Measurements from ENCODE around the gene MAGIX. TPM values are rescaled to one million over a fixed set of nuclear protein-coding genes. Genes with fewer than 3 reads are reported as not detected.

The MAGIX gene
- polyA plus RNA-seq, 6 donors from 2014 or later = 0.18 to 0.96 (median 0.35) TPM; not detected in 1

DNA sequence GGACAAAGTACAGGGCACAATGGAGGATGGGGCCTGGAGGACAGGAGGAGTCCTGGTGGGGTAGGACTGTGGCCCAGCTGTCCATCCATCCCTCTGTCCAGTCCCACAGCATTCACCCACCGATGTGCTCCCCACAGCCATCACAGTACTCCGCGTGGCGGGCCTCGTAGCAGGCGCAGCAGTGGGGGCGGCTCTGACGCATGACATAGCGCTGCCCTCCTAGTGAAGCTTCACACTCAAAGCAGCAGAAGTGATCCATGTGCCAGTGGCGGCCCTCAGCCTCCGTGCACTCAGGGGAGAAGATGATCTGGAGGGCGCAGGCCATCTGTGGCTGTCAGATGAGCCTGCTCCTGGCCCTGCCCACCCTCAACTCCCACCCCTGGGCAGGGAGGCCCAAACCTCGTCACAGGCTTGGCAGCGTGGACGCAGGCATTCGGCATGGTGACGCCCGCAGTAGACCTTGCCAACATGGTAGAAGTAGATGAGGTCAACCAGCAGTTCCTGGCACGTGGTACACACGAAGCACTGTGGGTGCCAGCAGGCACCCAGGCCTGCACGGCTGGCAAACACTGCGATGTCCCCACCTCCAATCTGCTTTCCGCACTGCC lies 15.4 kb downstream of the MAGIX start:
- DNase-seq (no peak), ATAC-seq (ENCODE audit: low read depth in 2 of 2) (no peak)
- no peak overlapping the region for H3K4me3 Mint-ChIP-seq
- peaks cover 0 to 4% (median 0%) of the 10 kb centered on the region in 7 donors for H3K9me3 Mint-ChIP-seq
- no peaks in the 10 kb centered on the region for H3K27me3 Mint-ChIP-seq
- H3K4me1 Mint-ChIP-seq = peaks cover 19 to 24% (median 23%) of the 10 kb centered on the region in 3 donors
- peak overlapping the region in 1 of 6 donors; percentile 89 for H3K27ac Mint-ChIP-seq
- peaks cover 0 to 36% of the 10 kb centered on the region in 2 donors for H3K36me3 Mint-ChIP-seq

DNA sequence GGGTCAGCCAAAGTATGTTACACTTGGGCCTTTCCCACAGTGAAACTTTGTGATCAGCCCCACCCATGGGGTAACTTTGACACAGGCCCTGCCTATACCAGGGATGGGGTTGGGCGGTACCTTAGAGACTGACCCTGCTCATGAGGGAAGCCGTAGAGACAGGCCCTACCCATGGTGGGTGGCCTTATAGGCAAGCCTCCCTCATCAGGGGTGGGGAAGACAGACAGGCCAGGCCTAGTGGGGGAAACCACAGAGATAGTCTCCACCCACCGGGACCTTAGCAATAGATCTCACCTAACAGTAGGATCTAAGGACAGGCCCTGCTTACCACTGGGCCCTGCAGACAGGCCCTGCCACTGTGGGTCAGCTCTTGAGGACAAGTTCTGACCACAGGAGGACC lies 16.0 kb downstream of the MAGIX start:
- H3K36me3 Mint-ChIP-seq = peaks cover 0 to 36% of the 10 kb centered on the region in 2 donors
- peaks cover 0 to 4% (median 0%) of the 10 kb centered on the region in 7 donors for H3K9me3 Mint-ChIP-seq
- no peak overlapping the region for H3K4me3 Mint-ChIP-seq
- DNase-seq (no peak), ATAC-seq (ENCODE audit: low read depth in 2 of 2) (no peak)
- no peaks in the 10 kb centered on the region for H3K27me3 Mint-ChIP-seq
- H3K4me1 Mint-ChIP-seq = peaks cover 14 to 20% (median 20%) of the 10 kb centered on the region in 3 donors
- H3K27ac Mint-ChIP-seq = peak overlapping the region in 1 of 6 donors; percentile 54

DNA sequence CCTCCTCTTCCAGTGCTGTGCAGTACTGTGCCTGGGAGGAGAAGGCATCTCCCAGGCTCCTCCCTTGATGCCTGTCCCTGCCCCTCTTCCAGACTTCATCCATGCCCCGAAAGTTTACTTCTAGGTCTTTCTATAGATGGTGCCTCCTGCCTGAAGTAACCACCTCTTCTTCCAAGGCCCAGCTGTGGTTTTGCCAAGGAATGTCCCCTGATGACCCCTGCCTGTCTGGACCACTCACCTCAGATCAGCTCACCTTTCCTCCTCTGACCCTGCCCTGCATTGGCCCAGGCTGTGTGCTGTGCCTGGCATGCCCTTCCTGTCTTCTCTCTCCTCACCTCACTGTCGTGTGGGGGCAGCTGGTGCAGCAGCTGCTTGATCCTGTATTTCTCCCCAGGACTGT lies 16.8 kb downstream of the MAGIX start:
- H3K36me3 Mint-ChIP-seq = peaks cover 0 to 36% of the 10 kb centered on the region in 2 donors
- no peaks in the 10 kb centered on the region for H3K27me3 Mint-ChIP-seq
- no peak overlapping the region for H3K4me3 Mint-ChIP-seq
- no peak for DNase-seq
- H3K4me1 Mint-ChIP-seq = peaks cover 18 to 26% (median 23%) of the 10 kb centered on the region in 3 donors
- ATAC-seq (ENCODE audit: low read depth in 2 of 2) = no peak
- peaks cover 0 to 4% (median 0%) of the 10 kb centered on the region in 7 donors for H3K9me3 Mint-ChIP-seq
- H3K27ac Mint-ChIP-seq = peak overlapping the region in 4 of 6 donors; percentile 14 to 48 (median 30)

DNA sequence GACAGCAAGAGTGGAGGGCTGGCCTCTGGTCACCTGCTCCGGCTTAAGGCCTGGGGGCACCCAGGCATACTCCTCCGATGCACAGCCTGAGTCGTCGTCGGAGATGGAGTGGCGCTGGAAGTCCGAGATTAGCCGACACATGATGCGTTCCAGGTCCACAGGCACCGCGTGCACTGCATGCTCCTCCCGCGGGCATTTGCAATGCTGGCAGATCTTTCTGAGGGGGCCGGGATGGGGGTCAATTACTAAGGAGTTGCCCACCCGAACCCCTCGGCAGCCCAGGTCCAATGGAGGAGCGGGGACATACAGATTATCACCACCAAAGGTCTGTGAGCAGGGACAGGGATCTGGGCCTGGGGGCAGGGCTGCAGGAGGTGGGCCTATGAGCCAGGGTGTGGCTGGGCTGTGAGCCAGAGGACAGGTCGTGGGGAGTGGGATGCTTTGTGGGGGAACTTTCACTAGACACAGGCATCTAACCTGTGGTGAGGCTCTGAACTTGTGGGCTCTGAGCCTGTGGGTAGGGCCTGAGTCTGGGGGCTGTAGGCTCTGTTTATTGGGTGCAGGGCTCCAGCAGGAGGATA lies 21.2 kb downstream of the MAGIX start:
- Mint-ChIP-seq H3K27me3 (no peaks in the 10 kb centered on the region), H3K4me1 (peaks cover 20 to 32% (median 23%) of the 10 kb centered on the region in 3 donors), H3K27ac (peak overlapping the region in 5 of 6 donors; percentile 28 to 83 (median 47)), H3K9me3 (peaks cover 0 to 2% (median 0%) of the 10 kb centered on the region in 7 donors), H3K4me3 (peak overlapping the region in 6 of 8 donors; percentile 41 to 93 (median 78)), H3K36me3 (peaks cover 0 to 12% of the 10 kb centered on the region in 2 donors)
- DNase-seq = no peak
- ATAC-seq (ENCODE audit: low read depth in 2 of 2) = no peak

DNA sequence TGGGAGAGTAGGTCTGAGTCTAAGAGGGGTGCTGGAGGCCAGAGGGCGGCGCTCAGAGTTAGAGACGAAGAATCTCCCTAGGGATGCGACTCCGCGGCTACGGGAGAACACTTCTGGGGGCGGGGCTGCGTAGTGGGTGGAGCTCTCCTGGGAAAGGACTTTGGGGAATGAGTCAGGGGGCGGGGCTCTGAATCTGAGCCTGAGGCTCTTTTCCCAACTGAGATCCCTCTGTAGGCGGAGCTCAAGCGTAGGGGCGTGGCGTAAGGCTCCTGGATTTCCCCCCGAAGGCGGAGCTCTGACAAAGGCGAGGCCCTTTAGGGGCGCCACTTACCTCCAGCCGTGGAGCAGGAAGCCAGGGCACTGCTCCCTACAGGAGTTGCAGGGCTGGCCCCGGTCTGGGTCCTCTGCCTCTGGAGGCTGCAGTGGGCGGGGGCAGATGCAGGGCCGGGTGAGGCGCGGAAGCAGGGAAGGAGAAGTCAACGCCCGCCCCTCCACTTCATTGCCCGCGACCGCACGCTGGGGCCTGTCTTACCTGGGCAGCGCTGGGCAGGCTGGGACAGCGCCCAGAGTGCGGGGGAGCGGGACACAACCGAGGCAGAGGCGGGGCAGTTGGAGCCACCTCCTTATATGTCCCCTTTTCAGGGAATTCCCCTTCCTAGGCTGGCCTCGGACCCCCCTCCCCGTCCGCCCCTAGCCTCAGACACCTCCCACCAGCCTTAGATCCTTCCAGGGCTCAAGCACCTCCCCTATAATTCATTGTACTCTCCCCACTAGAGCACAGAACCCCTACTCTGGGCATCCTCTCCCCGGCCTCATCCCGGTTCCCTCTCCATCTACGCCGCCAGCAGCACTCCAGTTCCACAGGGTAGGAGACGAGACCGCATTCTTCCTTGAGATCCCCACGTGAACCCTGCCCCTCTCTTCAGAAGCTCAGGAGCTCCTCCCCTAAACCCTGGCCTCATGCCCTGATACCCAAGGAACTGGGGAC lies 22.0 kb downstream of the MAGIX start:
- peak; percentile 26 for DNase-seq
- Mint-ChIP-seq H3K36me3 (peaks cover 0 to 12% of the 10 kb centered on the region in 2 donors), H3K4me3 (peak overlapping the region; percentile 77 to 93 (median 86)), H3K27me3 (no peaks in the 10 kb centered on the region), H3K9me3 (no peaks in the 10 kb centered on the region), H3K27ac (peak overlapping the region in 5 of 6 donors; percentile 47 to 91 (median 76)), H3K4me1 (peaks cover 23 to 33% (median 27%) of the 10 kb centered on the region in 3 donors)
- ATAC-seq (ENCODE audit: low read depth in 2 of 2) = peak; percentile 45 to 53

DNA sequence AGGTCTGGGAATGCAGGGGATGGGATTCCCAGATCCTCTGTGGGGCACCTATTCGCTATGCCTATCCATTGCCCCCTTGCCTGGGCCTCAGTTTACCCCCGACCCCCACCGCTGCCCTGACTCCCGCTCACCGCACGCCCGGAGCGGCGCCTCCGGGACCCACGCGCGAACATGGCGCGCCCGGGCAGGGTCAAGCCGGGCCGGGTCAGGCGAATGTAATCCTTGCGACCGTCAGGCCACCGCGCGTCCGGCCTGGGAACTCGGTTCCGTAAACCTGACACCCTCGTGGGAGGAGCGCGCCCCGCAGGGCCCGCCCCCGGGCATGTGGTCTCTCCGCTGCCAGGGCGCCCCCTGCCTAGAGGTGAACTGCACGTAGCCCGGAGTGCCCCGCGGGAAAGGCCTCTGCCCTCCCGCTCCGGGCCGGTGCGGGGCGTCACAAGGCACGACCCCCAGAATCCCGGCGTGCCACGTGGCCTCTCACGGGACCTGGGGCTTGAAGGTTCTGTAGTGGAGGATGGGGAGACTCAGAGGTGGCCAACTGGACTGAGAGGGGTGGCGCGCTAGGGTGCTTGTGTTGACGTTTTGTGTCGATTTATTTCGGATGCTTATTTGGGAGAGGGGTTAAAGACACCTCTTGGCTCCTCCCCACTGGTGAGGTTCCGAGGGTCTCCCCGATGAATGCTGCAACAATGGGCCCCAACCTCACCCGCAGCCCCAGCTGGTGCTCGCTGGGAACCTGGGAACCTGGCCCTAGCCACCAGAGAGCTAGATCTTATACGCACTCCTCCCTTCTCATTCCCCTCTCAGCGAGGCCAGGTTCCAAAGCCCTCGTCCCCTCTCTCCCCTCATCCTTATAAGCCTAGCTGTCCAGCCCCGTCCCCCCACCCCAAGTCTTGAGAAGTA lies 23.8 kb downstream of the MAGIX start, which contains the start of gene PRICKLE3:
Gene PRICKLE3 (minus strand): TSS at position 249 of the 903 bp plus-strand sequence. CDS start 76 bp downstream, at position 173.
- Mint-ChIP-seq H3K4me3 (peak within 1 kb of the TSS; percentile 77 to 93 (median 86)), H3K27ac (peak within 1 kb of the TSS in 3 of 6 donors; percentile 47 to 91 (median 59)), H3K4me1 (peaks cover 32 to 40% (median 37%) of the 10 kb centered on the region in 3 donors), H3K27me3 (no peaks in the 10 kb centered on the region), H3K36me3 (no peaks in the 10 kb centered on the region), H3K9me3 (peaks cover 0 to 1% (median 0%) of the 10 kb centered on the region in 7 donors)
- peak; percentile 31 to 42 for ATAC-seq (ENCODE audit: low read depth in 2 of 2)
- peak; percentile 78 for DNase-seq

DNA sequence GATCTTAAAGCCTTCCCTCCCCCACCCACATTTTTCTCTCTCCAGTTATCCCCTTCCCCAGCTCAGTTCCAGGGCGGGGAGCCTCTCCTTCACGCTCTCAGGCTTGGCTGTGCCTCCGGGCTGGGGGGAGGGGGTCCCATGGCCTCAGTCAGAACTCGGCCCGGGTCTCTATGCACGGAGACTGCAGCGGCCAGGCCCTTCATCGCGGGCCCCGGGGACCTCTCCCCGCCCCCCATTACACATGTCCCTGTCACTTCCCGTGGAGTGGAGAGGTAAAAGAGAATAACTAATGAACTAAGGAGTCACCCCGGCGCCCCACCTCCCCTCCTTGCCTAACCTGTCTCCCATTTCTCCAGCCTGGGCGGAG lies 24.5 kb downstream of the MAGIX start:
- peaks cover 0 to 1% (median 0%) of the 10 kb centered on the region in 7 donors for H3K9me3 Mint-ChIP-seq
- H3K4me3 Mint-ChIP-seq = peak overlapping the region in 6 of 8 donors; percentile 37 to 77 (median 71)
- no peak for DNase-seq
- H3K36me3 Mint-ChIP-seq = no peaks in the 10 kb centered on the region
- peaks cover 32 to 42% (median 37%) of the 10 kb centered on the region in 3 donors for H3K4me1 Mint-ChIP-seq
- ATAC-seq (ENCODE audit: low read depth in 2 of 2) = no peak
- H3K27me3 Mint-ChIP-seq = no peaks in the 10 kb centered on the region
- peak overlapping the region in 1 of 6 donors; percentile 59 for H3K27ac Mint-ChIP-seq

DNA sequence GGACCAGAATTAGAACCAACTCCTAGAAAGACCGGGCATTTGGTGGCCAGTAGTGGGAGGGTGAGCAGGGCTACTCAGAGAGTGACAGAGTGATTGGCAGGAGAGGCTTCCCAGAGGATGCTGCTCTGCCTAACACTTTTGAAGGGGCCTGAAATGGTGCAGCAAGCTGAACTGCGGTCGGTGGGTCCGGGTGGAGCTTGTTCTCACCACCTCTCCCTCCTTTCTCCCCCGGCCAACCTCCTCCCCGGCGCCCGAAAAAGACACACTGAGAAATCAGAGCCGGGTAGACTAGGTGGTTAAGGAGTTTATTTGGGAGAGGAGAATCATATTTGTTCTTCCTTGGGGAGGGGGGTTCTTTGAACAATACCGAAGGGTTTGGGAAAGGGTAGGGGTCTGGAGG lies 25.0 kb downstream of the MAGIX start:
- H3K27ac Mint-ChIP-seq = peak overlapping the region in 2 of 6 donors; percentile 15 to 77
- H3K9me3 Mint-ChIP-seq = peaks cover 0 to 1% (median 0%) of the 10 kb centered on the region in 7 donors
- peak overlapping the region in 2 of 8 donors; percentile 47 to 63 for H3K4me3 Mint-ChIP-seq
- no peaks in the 10 kb centered on the region for H3K27me3 Mint-ChIP-seq
- no peak for ATAC-seq (ENCODE audit: low read depth in 2 of 2)
- H3K4me1 Mint-ChIP-seq = peaks cover 30 to 42% (median 37%) of the 10 kb centered on the region in 3 donors
- no peaks in the 10 kb centered on the region for H3K36me3 Mint-ChIP-seq
- no peak for DNase-seq

DNA sequence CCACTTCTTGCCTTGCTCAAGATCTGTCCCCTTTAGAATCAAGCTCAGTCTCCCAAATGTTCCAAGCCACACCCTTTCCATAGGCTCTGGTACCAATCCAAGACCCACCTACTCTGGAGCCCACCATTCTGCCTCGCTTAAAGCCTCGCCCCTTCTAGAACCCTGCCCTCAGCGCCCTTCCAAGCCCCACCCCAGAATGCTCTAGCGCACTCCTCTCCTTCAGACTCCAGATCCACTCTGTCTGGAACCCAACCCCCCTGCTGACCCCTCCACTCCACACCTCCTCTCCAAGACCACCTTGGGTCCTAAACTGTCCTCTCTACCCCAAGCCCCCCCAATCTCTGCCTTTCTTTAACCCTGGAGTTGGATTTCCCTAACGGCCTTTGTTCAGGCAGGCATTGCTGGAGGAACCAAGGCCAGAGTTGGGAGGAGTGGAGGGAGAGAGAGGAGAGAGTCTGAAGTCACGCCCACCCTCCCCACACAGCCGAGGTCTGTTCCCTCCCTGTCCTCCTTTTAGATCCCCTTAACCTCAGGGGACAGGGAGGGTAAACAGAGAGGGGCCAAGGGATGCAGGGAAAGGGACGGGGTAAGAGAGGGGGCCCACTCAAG lies 26.0 kb downstream of the MAGIX start:
- Mint-ChIP-seq H3K4me1 (peaks cover 32 to 45% (median 39%) of the 10 kb centered on the region in 3 donors), H3K27me3 (no peaks in the 10 kb centered on the region), H3K36me3 (no peaks in the 10 kb centered on the region), H3K27ac (no peak overlapping the region), H3K4me3 (peak overlapping the region in 1 of 8 donors; percentile 85), H3K9me3 (peaks cover 0 to 2% (median 0%) of the 10 kb centered on the region in 7 donors)
- DNase-seq (no peak), ATAC-seq (ENCODE audit: low read depth in 2 of 2) (no peak)

DNA sequence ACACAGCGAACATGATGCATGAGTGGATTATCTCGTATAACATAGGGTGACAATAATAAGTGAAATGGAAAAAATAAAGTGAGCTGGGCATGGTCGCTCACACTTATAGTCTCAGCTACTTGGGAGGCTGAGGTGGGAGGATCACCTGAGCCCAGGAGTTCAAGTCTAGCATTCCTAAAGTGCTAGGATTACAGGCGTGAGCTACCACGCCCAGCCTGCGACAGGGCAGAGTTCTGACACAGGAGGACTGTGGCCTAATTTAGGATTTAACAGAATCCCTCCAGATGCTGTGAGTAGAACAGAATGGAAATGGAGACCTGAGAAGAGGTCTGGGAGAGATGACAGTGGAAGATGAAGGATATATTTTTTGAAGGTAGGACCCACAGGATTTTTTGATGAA lies 27.0 kb downstream of the MAGIX start:
- DNase-seq (no peak), ATAC-seq (ENCODE audit: low read depth in 2 of 2) (no peak)
- H3K36me3 Mint-ChIP-seq = no peaks in the 10 kb centered on the region
- H3K4me3 Mint-ChIP-seq = peak overlapping the region in 6 of 8 donors; percentile 37 to 95 (median 89)
- no peaks in the 10 kb centered on the region for H3K27me3 Mint-ChIP-seq
- peaks cover 29 to 38% (median 36%) of the 10 kb centered on the region in 3 donors for H3K4me1 Mint-ChIP-seq
- H3K9me3 Mint-ChIP-seq = peaks cover 0 to 2% (median 0%) of the 10 kb centered on the region in 7 donors
- H3K27ac Mint-ChIP-seq = peak overlapping the region; percentile 40 to 96 (median 74)

DNA sequence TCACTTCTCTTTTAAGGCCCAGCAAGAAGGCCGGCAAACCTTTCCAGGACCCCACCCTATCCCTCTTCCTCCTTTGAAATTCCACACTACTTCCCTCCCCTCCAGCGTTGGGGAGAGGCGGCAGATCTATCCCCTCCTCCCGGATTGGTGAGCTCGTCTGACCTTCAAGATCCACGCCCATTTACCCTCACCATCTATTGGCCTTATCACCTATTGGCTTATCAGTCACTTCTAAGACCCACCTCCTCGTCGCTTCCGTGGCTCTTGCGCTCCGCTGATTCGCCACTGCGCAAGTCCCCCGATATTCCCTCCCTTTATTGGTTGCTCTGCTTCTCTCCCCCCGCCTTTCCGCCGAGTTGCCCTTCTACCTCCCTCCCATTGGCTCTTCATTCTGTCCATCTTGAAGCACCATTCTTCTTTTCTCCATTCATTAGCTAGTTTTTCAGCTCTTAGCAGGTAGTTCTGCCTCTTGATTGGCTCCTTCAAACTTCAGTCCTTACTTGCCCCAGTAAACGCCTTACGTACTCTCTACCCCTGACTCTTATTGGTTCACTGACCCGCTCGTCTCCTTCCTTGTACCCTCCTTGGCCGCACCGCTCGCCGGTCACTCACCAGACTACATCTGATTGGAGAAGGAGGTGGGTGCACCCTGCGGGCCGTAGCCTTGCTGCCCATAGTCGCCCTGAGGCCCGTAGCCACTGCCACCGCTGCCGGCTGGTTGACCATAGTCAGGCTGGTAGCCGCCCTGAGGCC lies 28.4 kb downstream of the MAGIX start:
- H3K9me3 Mint-ChIP-seq = peaks cover 0 to 2% (median 0%) of the 10 kb centered on the region in 7 donors
- peak overlapping the region; percentile 86 to 97 (median 96) for H3K27ac Mint-ChIP-seq
- no peaks in the 10 kb centered on the region for H3K27me3 Mint-ChIP-seq
- H3K4me1 Mint-ChIP-seq = peaks cover 24 to 28% (median 27%) of the 10 kb centered on the region in 3 donors
- H3K36me3 Mint-ChIP-seq = no peaks in the 10 kb centered on the region
- peak overlapping the region; percentile 77 to 97 (median 94) for H3K4me3 Mint-ChIP-seq
- ATAC-seq (ENCODE audit: low read depth in 2 of 2) (peak; percentile 81 to 82), DNase-seq (peak; percentile 88)

Measured in naive B cell (primary cell).